SK-N-SH (cell line): ENCODE measurements around the gene TOMM20.

Experiments
- YY1 ChIP-seq: IDR thresholded peaks from 2 replicates; pipeline ENCODE4 v1.4.0; 2012; ENCODE audit warnings: low read depth, mild to moderate bottlenecking
- TF ChIP-seq, protein P1 (sequence below): fragments of 200-600 bp; sonication (generic); IDR thresholded peaks from 2 replicates; pipeline ENCODE4 v1.6.1; 2017; ENCODE audit warnings: antibody characterized with exemption, mild to moderate bottlenecking, moderate library complexity
- TF ChIP-seq, protein P2 (sequence below): IDR thresholded peaks from 2 replicates; pipeline ENCODE4 v1.6.1; 2012; ENCODE audit warnings: mild to moderate bottlenecking, low read depth, low read length, moderate library complexity
- TF ChIP-seq, protein P3 (sequence below): IDR thresholded peaks from 2 replicates; pipeline ENCODE4 v1.4.0; 2012; ENCODE audit warnings: low read depth, borderline replicate concordance
- TF ChIP-seq, protein P4 (sequence below): IDR thresholded peaks from 2 replicates; pipeline ENCODE4 v1.4.0; 2012; ENCODE audit warnings: low read depth

DNA sequence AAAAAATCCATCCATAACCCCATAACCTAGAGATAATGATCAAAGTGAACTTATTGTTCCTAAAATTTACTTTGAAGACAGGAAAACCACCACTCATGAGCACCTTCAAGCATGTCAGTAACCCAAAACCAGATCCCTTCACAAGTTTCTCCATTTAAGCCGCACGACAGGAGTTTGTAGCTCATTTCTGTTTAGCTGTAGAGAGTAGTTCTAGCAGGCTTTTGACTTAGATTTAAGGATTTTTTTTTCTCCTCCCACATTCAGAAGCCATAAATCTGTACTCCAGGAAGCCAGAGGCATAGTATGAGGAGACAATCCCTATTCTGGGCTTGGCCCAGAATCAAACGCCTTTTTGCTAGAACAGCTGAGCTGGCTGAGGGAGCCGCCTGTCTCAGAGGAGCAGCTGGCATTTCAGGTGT is 25.6 kb downstream of the TOMM20 start:
- TF ChIP-seq, protein P1, sequence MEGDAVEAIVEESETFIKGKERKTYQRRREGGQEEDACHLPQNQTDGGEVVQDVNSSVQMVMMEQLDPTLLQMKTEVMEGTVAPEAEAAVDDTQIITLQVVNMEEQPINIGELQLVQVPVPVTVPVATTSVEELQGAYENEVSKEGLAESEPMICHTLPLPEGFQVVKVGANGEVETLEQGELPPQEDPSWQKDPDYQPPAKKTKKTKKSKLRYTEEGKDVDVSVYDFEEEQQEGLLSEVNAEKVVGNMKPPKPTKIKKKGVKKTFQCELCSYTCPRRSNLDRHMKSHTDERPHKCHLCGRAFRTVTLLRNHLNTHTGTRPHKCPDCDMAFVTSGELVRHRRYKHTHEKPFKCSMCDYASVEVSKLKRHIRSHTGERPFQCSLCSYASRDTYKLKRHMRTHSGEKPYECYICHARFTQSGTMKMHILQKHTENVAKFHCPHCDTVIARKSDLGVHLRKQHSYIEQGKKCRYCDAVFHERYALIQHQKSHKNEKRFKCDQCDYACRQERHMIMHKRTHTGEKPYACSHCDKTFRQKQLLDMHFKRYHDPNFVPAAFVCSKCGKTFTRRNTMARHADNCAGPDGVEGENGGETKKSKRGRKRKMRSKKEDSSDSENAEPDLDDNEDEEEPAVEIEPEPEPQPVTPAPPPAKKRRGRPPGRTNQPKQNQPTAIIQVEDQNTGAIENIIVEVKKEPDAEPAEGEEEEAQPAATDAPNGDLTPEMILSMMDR, result no peak
- TF ChIP-seq YY1, result no peak
- TF ChIP-seq, protein P2, sequence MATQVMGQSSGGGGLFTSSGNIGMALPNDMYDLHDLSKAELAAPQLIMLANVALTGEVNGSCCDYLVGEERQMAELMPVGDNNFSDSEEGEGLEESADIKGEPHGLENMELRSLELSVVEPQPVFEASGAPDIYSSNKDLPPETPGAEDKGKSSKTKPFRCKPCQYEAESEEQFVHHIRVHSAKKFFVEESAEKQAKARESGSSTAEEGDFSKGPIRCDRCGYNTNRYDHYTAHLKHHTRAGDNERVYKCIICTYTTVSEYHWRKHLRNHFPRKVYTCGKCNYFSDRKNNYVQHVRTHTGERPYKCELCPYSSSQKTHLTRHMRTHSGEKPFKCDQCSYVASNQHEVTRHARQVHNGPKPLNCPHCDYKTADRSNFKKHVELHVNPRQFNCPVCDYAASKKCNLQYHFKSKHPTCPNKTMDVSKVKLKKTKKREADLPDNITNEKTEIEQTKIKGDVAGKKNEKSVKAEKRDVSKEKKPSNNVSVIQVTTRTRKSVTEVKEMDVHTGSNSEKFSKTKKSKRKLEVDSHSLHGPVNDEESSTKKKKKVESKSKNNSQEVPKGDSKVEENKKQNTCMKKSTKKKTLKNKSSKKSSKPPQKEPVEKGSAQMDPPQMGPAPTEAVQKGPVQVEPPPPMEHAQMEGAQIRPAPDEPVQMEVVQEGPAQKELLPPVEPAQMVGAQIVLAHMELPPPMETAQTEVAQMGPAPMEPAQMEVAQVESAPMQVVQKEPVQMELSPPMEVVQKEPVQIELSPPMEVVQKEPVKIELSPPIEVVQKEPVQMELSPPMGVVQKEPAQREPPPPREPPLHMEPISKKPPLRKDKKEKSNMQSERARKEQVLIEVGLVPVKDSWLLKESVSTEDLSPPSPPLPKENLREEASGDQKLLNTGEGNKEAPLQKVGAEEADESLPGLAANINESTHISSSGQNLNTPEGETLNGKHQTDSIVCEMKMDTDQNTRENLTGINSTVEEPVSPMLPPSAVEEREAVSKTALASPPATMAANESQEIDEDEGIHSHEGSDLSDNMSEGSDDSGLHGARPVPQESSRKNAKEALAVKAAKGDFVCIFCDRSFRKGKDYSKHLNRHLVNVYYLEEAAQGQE, result no peak
- TF ChIP-seq, protein P3, sequence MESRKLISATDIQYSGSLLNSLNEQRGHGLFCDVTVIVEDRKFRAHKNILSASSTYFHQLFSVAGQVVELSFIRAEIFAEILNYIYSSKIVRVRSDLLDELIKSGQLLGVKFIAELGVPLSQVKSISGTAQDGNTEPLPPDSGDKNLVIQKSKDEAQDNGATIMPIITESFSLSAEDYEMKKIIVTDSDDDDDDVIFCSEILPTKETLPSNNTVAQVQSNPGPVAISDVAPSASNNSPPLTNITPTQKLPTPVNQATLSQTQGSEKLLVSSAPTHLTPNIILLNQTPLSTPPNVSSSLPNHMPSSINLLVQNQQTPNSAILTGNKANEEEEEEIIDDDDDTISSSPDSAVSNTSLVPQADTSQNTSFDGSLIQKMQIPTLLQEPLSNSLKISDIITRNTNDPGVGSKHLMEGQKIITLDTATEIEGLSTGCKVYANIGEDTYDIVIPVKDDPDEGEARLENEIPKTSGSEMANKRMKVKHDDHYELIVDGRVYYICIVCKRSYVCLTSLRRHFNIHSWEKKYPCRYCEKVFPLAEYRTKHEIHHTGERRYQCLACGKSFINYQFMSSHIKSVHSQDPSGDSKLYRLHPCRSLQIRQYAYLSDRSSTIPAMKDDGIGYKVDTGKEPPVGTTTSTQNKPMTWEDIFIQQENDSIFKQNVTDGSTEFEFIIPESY, result no peak
- TF ChIP-seq, protein P4, sequence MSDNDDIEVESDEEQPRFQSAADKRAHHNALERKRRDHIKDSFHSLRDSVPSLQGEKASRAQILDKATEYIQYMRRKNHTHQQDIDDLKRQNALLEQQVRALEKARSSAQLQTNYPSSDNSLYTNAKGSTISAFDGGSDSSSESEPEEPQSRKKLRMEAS, result no peak
